DOHH2 (cell line): ENCODE results near the gene STON1.

ENCODE experiments used
- EZH2phosphoT487 ChIP-seq: fragments of 200-600 bp; sonication (generic); IDR thresholded peaks from 2 replicates; pipeline ENCODE4 v1.6.1; 2017; ENCODE audit warnings: borderline replicate concordance, mild to moderate bottlenecking, antibody characterized with exemption, low read length, moderate library complexity, mixed read lengths
- TF ChIP-seq, protein P1 (sequence below): fragments of 200-600 bp; sonication (generic); IDR thresholded peaks from one replicate; pipeline ENCODE4 v1.5.1; 2014; ENCODE audit warnings: antibody characterized with exemption, mild to moderate bottlenecking, low read depth, low read length; ENCODE audit not compliant: poor library complexity, severe bottlenecking

DNA sequence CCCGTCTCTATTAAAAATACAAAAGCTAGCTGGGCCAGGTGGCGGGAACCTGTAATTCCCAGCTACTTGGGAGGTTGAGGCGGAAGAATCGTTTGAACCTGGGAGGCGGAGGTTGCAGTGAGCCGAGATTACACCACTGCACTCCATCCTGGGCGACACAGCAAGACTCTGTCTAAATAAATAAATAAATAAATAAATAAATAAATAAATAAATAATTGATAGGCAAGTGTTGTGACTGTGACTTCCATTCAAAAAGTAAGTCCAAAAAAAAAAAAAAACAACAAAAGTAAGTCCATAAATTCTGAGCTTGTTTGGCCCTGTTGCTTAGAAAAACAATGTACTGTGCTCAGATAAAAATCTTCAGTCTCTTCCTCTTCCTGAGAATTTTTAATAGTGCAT lies 2.2 kb downstream of the STON1 start:
- TF ChIP-seq, protein P1, sequence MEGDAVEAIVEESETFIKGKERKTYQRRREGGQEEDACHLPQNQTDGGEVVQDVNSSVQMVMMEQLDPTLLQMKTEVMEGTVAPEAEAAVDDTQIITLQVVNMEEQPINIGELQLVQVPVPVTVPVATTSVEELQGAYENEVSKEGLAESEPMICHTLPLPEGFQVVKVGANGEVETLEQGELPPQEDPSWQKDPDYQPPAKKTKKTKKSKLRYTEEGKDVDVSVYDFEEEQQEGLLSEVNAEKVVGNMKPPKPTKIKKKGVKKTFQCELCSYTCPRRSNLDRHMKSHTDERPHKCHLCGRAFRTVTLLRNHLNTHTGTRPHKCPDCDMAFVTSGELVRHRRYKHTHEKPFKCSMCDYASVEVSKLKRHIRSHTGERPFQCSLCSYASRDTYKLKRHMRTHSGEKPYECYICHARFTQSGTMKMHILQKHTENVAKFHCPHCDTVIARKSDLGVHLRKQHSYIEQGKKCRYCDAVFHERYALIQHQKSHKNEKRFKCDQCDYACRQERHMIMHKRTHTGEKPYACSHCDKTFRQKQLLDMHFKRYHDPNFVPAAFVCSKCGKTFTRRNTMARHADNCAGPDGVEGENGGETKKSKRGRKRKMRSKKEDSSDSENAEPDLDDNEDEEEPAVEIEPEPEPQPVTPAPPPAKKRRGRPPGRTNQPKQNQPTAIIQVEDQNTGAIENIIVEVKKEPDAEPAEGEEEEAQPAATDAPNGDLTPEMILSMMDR, result no peak
- TF ChIP-seq EZH2phosphoT487, result no peak
